Thyroid gland (tissue), 4 donors: ENCODE data around the gene LCE6A.

ENCODE experiments used
- CTCF ChIP-seq, 6 experiments: fragments of 200-600 bp in 3 of 6; fragments of 450-650 bp in 3 of 6; sonication (generic) in 3 of 6; IDR thresholded peaks; one replicate each; pipeline ENCODE4 v1.5.1; 2016 to 2019; ENCODE audit warnings: antibody characterized with exemption in 6 of 6, mild to moderate bottlenecking in 2 of 6, inconsistent platforms in 1 of 6, moderate library complexity in 1 of 6
- POLR2A ChIP-seq, 2 donors: fragments of 450-650 bp; IDR thresholded peaks; one replicate each; pipeline ENCODE4 v1.6.1; 2017; ENCODE audit warnings: antibody characterized with exemption in 2 of 2, mild to moderate bottlenecking in 2 of 2, moderate library complexity in 1 of 2

GRCh38 chr1:152795686-152796085 lies 47.0 kb upstream of the LCE6A start:
- TF ChIP-seq CTCF (IDR thresholded peaks at IDR 0.05): no peak
- no peak for TF ChIP-seq POLR2A (IDR thresholded peaks at IDR 0.05)
